WTC11 (cell line): ENCODE data around the gene DNALI1. TPM values are rescaled to one million over a fixed set of nuclear protein-coding genes. Genes with fewer than 3 reads are reported as not detected.

Experiments used
- ATAC-seq: fragments of 200-7000 bp; cut with Tn5 transposase; 2 replicates; pipeline ENCODE4 v1.10.0; 2021; ENCODE audit warnings: mild to moderate bottlenecking, moderate library complexity
- CTCF ChIA-PET: fragments of 300-600 bp; sonication (Branson Sonifier 250); formaldehyde crosslinking; loops from one replicate; lab custom pipeline; 2021; ENCODE audit warnings: antibody characterized with exemption; lab: Charles Lee
- POLR2A ChIA-PET: fragments of 350-600 bp; sonication (Branson Sonifier 250); formaldehyde crosslinking; loops from one replicate; lab custom pipeline; 2021; ENCODE audit warnings: antibody characterized with exemption; lab: Charles Lee
- DNase-seq: peaks from one replicate; pipeline ENCODE4 v3.0.0; 2021; ENCODE audit warnings: low spot score
- H3K27ac Mint-ChIP-seq: 2 replicates; pipeline ENCODE4 v1.8.0; 2021; ENCODE audit warnings: mixed read lengths
- H3K27me3 Mint-ChIP-seq: 2 replicates; pipeline ENCODE4 v1.8.0; 2021; ENCODE audit warnings: low read depth, mild to moderate bottlenecking, moderate library complexity, mixed read lengths
- H3K36me3 Mint-ChIP-seq: 2 replicates; pipeline ENCODE4 v1.8.0; 2021; ENCODE audit warnings: mixed read lengths
- H3K4me1 Mint-ChIP-seq: 2 replicates; pipeline ENCODE4 v1.8.0; 2022; ENCODE audit warnings: mixed read lengths
- H3K4me3 Mint-ChIP-seq: 2 replicates; pipeline ENCODE4 v1.8.0; 2021; ENCODE audit warnings: mild to moderate bottlenecking, moderate library complexity, mixed read lengths
- H3K9me3 Mint-ChIP-seq: 2 replicates; pipeline ENCODE4 v1.8.0; 2021; ENCODE audit warnings: mixed read lengths
- ARID4B ChIP-seq: sonication (generic); formaldehyde crosslinking; IDR thresholded peaks from 2 replicates; pipeline ENCODE4 v1.8.0; 2023; ENCODE audit warnings: missing genetic modification reagents, mild to moderate bottlenecking, borderline replicate concordance
- CDX4 ChIP-seq: fragments of 250-450 bp; sonication (Bioruptor Pico); IDR thresholded peaks from 2 replicates; pipeline ENCODE4 v1.9.0; 2021; ENCODE audit warnings: moderate library complexity, mild to moderate bottlenecking, inconsistent platforms, borderline replicate concordance
- CREM ChIP-seq: sonication (generic); formaldehyde crosslinking; IDR thresholded peaks from 2 replicates; pipeline ENCODE4 v1.8.1; 2022; ENCODE audit warnings: mild to moderate bottlenecking, missing genetic modification reagents, moderate library complexity
- CTCF ChIP-seq: fragments of 200-600 bp; IDR thresholded peaks from 2 replicates; pipeline ENCODE4 v1.8.0; 2022; ENCODE audit warnings: antibody characterized with exemption
- E2F5 ChIP-seq: sonication (generic); formaldehyde crosslinking; IDR thresholded peaks from 2 replicates; pipeline ENCODE4 v1.8.1; 2022; ENCODE audit warnings: mild to moderate bottlenecking, moderate library complexity, missing genetic modification reagents
- ETV6 ChIP-seq: sonication (generic); formaldehyde crosslinking; IDR thresholded peaks from 2 replicates; pipeline ENCODE4 v1.8.1; 2022; ENCODE audit warnings: mild to moderate bottlenecking, missing genetic modification reagents
- GABPB1 ChIP-seq: sonication (generic); formaldehyde crosslinking; IDR thresholded peaks from 2 replicates; pipeline ENCODE4 v1.8.1; 2023; ENCODE audit warnings: mild to moderate bottlenecking, missing genetic modification reagents
- GRHL2 ChIP-seq: fragments of 250-450 bp; sonication (Bioruptor Pico); IDR thresholded peaks from 2 replicates; pipeline ENCODE4 v1.8.0; 2022; ENCODE audit warnings: mild to moderate bottlenecking, moderate library complexity; ENCODE audit not compliant: insufficient replicate concordance, severe bottlenecking
- IRF1 ChIP-seq: sonication (generic); formaldehyde crosslinking; IDR thresholded peaks from 2 replicates; pipeline ENCODE4 v1.8.0; 2023; ENCODE audit warnings: missing genetic modification reagents
- MXD4 ChIP-seq: fragments of 250-450 bp; sonication (Bioruptor Pico); IDR thresholded peaks from 2 replicates; pipeline ENCODE4 v1.8.0; 2021; ENCODE audit warnings: mild to moderate bottlenecking, moderate library complexity, borderline replicate concordance
- NR1H2 ChIP-seq: sonication (generic); formaldehyde crosslinking; IDR thresholded peaks from 2 replicates; pipeline ENCODE4 v1.9.0; 2021; ENCODE audit warnings: mild to moderate bottlenecking, moderate library complexity, missing genetic modification reagents
- PRDM15 ChIP-seq: sonication (generic); formaldehyde crosslinking; IDR thresholded peaks from 2 replicates; pipeline ENCODE4 v1.8.0; 2022; ENCODE audit warnings: missing genetic modification reagents
- PREB ChIP-seq: sonication (generic); formaldehyde crosslinking; IDR thresholded peaks from 2 replicates; pipeline ENCODE4 v1.8.1; 2022; ENCODE audit warnings: mild to moderate bottlenecking, missing genetic modification reagents, moderate library complexity, borderline replicate concordance
- PRRX2 ChIP-seq: fragments of 250-450 bp; sonication (Bioruptor Pico); IDR thresholded peaks from 2 replicates; pipeline ENCODE4 v1.8.0; 2021; ENCODE audit warnings: mild to moderate bottlenecking
- SOX15 ChIP-seq: fragments of 250-450 bp; sonication (Bioruptor Pico); IDR thresholded peaks from 2 replicates; pipeline ENCODE4 v1.9.0; 2021; ENCODE audit warnings: mild to moderate bottlenecking
- USF1 ChIP-seq: sonication (generic); formaldehyde crosslinking; IDR thresholded peaks from 2 replicates; pipeline ENCODE4 v1.8.0; 2022; ENCODE audit warnings: mild to moderate bottlenecking, missing genetic modification reagents
- ZNF121 ChIP-seq: sonication (generic); formaldehyde crosslinking; IDR thresholded peaks from 2 replicates; pipeline ENCODE4 v1.8.0; 2023; ENCODE audit warnings: missing genetic modification reagents
- ZNF232 ChIP-seq: sonication (generic); formaldehyde crosslinking; IDR thresholded peaks from 2 replicates; pipeline ENCODE4 v1.8.0; 2022; ENCODE audit warnings: mild to moderate bottlenecking, missing genetic modification reagents
- ZNF425 ChIP-seq: fragments of 250-450 bp; sonication (Bioruptor Pico); conservative IDR thresholded peaks from 2 replicates; pipeline ENCODE4 v1.9.0; 2021; ENCODE audit warnings: mild to moderate bottlenecking
- total RNA-seq: library from RNA; stranded (reverse); gene quantifications from 3 replicates; pipeline ENCODE4 v1.2.3, GENCODE V29; 2021

Gene DNALI1
- total RNA-seq, 1 experiment from 2014 or later = 10.5 TPM

GRCh38 chr1:37595440-37596181, 38.9 kb downstream of the DNALI1 start, which contains the start of gene GNL2 (continued):
- peak; percentile 95 for TF ChIP-seq USF1
- TF ChIP-seq CREM = peak; percentile 93
- TF ChIP-seq IRF1 (CRISPR knock-in tag) = no peak
- no peak for TF ChIP-seq MXD4 (CRISPR knock-in tag)
- no peak for TF ChIP-seq CDX4
- no peak for TF ChIP-seq GRHL2
- TF ChIP-seq SOX15 (CRISPR knock-in tag) = no peak
- TF ChIP-seq PREB = no peak
- TF ChIP-seq, all 79 proteins: peak for 13

GRCh38 chr1:37596182-37596667, 39.5 kb downstream of the DNALI1 start:
- H3K4me3 Mint-ChIP-seq = peak overlapping the region; percentile 99
- no peaks in the 10 kb centered on the region for H3K9me3 Mint-ChIP-seq
- peaks cover 25% of the 10 kb centered on the region for H3K36me3 Mint-ChIP-seq
- CTCF ChIA-PET = interaction anchor here (0.9 to 2.2 kb wide), 9 partner anchors 9 to 264 kb away, joined by 3 to 18 read pairs (median 5); partner anchors contain the start of genes CDCA8 and MEAF6
- H3K4me1 Mint-ChIP-seq = peaks cover 15% of the 10 kb centered on the region
- POLR2A ChIA-PET = interaction anchor here (1.4 kb wide), 1 partner anchor 94 kb away, joined by 3 read pairs; a partner anchor contains a TSS
- peaks cover 10% of the 10 kb centered on the region for H3K27me3 Mint-ChIP-seq
- H3K27ac Mint-ChIP-seq = peak overlapping the region; percentile 37; the same call in 1 of the 2 replicates
- no peak for DNase-seq
- no peak; the same call in 1 of the 2 replicates for ATAC-seq
- TF ChIP-seq ZNF232 (CRISPR knock-in tag) (no peak), ARID4B (CRISPR knock-in tag) (no peak), CTCF (no peak), GABPB1 (CRISPR knock-in tag) (no peak), ZNF121 (CRISPR knock-in tag) (no peak), PRRX2 (CRISPR knock-in tag) (no peak), ETV6 (CRISPR knock-in tag) (no peak), NR1H2 (no peak), ZNF425 (CRISPR knock-in tag) (no peak), PRDM15 (CRISPR knock-in tag) (no peak), E2F5 (CRISPR knock-in tag) (no peak)
